Liver (tissue), 3 donors: ENCODE results near the gene XPNPEP1.

Experiments used
- CTCF ChIP-seq: fragments of 150-350 bp; IDR thresholded peaks from 2 replicates; pipeline ENCODE4 v1.5.1; 2017; ENCODE audit warnings: improper control_type of control experiment, low read depth, low read length; ENCODE audit not compliant: missing input control
- RAD21 ChIP-seq, 2 donors: IDR thresholded peaks; 2 replicates each; pipeline ENCODE4 v1.6.1; 2016; ENCODE audit warnings: antibody characterized with exemption in 2 of 2, mild to moderate bottlenecking in 2 of 2
- REST ChIP-seq: IDR thresholded peaks from 2 replicates; pipeline ENCODE4 v1.6.1; 2016; ENCODE audit warnings: antibody characterized with exemption, mild to moderate bottlenecking
- donor health status: healthy.
- donor health status: healthy.

GRCh38 chr10:109922358-109922975 is 844 bp downstream of the XPNPEP1 start:
- TF ChIP-seq CTCF (no peak), REST (no peak), RAD21 (IDR thresholded peaks at IDR 0.05) (no peak)
